PFSK-1 (cell line): ENCODE results near the gene BCL2L11.

Experiments used
- FOXP2 ChIP-seq: optimal IDR thresholded peaks from 2 replicates; pipeline ENCODE3; 2011; ENCODE audit warnings: borderline replicate concordance, control low read depth, inconsistent platforms; ENCODE audit not compliant: insufficient read depth; ENCODE audit errors: extremely low read length, extremely low read depth
- POLR2AphosphoS5 ChIP-seq: IDR thresholded peaks from 2 replicates; pipeline ENCODE4 v1.6.1; 2012; ENCODE audit warnings: low read depth, mild to moderate bottlenecking, control low read depth, low read length, moderate library complexity
- SIN3A ChIP-seq: IDR thresholded peaks from 2 replicates; pipeline ENCODE4 v1.6.1; 2012; ENCODE audit warnings: mild to moderate bottlenecking, low read length, moderate library complexity, borderline replicate concordance; ENCODE audit not compliant: insufficient read depth
- TAF1 ChIP-seq: IDR thresholded peaks from 2 replicates; pipeline ENCODE4 v1.6.1; 2012; ENCODE audit warnings: low read length, control low read depth, borderline replicate concordance; ENCODE audit not compliant: insufficient read depth
- TF ChIP-seq, protein P1 (sequence below), 2 experiments: IDR thresholded peaks; 2 replicates each; pipeline versions ENCODE4 v1.6.1 to v1.8.0; 2011 to 2012; ENCODE audit warnings: low read depth in 2 of 2, low read length in 2 of 2, control low read depth in 1 of 2, inconsistent platforms in 1 of 2, mild to moderate bottlenecking in 1 of 2, moderate library complexity in 1 of 2; ENCODE audit not compliant: insufficient read depth in 1 of 2

The BCL2L11 gene

GRCh38 chr2:111199840-111200239, 79.1 kb downstream of the BCL2L11 start:
- TF ChIP-seq TAF1 = no peak
- TF ChIP-seq, protein P1, sequence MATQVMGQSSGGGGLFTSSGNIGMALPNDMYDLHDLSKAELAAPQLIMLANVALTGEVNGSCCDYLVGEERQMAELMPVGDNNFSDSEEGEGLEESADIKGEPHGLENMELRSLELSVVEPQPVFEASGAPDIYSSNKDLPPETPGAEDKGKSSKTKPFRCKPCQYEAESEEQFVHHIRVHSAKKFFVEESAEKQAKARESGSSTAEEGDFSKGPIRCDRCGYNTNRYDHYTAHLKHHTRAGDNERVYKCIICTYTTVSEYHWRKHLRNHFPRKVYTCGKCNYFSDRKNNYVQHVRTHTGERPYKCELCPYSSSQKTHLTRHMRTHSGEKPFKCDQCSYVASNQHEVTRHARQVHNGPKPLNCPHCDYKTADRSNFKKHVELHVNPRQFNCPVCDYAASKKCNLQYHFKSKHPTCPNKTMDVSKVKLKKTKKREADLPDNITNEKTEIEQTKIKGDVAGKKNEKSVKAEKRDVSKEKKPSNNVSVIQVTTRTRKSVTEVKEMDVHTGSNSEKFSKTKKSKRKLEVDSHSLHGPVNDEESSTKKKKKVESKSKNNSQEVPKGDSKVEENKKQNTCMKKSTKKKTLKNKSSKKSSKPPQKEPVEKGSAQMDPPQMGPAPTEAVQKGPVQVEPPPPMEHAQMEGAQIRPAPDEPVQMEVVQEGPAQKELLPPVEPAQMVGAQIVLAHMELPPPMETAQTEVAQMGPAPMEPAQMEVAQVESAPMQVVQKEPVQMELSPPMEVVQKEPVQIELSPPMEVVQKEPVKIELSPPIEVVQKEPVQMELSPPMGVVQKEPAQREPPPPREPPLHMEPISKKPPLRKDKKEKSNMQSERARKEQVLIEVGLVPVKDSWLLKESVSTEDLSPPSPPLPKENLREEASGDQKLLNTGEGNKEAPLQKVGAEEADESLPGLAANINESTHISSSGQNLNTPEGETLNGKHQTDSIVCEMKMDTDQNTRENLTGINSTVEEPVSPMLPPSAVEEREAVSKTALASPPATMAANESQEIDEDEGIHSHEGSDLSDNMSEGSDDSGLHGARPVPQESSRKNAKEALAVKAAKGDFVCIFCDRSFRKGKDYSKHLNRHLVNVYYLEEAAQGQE (IDR thresholded peaks at IDR 0.05; ENCODE audit: insufficient read depth in 1 of 2, low read depth in 2 of 2, low read length in 2 of 2) = no peak
- no peak for TF ChIP-seq SIN3A
- no peak for TF ChIP-seq FOXP2
- no peak for TF ChIP-seq POLR2AphosphoS5

- TF ChIP-seq FOXP2 (no peak), POLR2AphosphoS5 (no peak)
- TF ChIP-seq, protein P1 (IDR thresholded peaks at IDR 0.05; ENCODE audit: insufficient read depth in 1 of 2, low read depth in 2 of 2, low read length in 2 of 2) = no peak
Observed at GRCh38 chr2:111200333-111200881, 79.7 kb downstream of the BCL2L11 start.

DNA sequence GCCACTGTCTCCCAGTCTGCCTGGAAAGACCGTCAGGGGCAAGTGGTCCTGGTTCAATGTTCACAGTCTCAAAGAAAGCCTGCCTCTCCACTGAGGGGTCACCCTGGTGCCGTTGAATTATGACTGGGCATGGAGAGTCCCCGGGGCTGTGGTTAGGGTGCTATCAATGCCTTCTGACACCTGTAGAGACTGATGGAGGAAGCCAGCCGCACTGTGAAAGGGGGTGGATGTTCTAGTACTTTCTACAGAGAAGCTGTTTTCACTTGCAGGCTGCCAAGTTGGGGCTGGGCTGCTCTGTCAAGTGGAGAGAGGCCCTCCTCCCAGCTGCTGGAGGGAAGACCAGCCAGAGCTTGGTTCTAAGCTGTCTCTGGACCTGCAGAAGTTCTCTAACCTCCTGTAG, 80.5 kb downstream of the BCL2L11 start:
- TF ChIP-seq TAF1 (no peak), SIN3A (no peak), POLR2AphosphoS5 (no peak), FOXP2 (no peak)
- TF ChIP-seq, protein P1 (IDR thresholded peaks at IDR 0.05; ENCODE audit: insufficient read depth in 1 of 2, low read depth in 2 of 2, low read length in 2 of 2) = no peak

- TF ChIP-seq FOXP2 (no peak), POLR2AphosphoS5 (no peak), TAF1 (no peak), SIN3A (no peak)
- TF ChIP-seq, protein P1 (IDR thresholded peaks at IDR 0.05; ENCODE audit: insufficient read depth in 1 of 2, low read depth in 2 of 2, low read length in 2 of 2) = no peak
Observed at GRCh38 chr2:111202266-111203040, 81.7 kb downstream of the BCL2L11 start.
